H1 (cell line): Measurements from ENCODE around the gene GNB3. TPM values are rescaled to one million over a fixed set of nuclear protein-coding genes. Genes with fewer than 3 reads are reported as not detected.

Source experiments
- CHD2 ChIP-seq: IDR thresholded peaks from 2 replicates; pipeline ENCODE4 v1.6.1; 2012; ENCODE audit warnings: low read length, improper control_type of control experiment
- SP2 ChIP-seq: IDR thresholded peaks from 2 replicates; pipeline ENCODE4 v1.6.1; 2012; ENCODE audit warnings: mild to moderate bottlenecking, low read length, inconsistent platforms
- polyA plus RNA-seq, 7 experiments: library from polyadenylated mRNA; depleted of rRNA in 3 of 7; stranded (reverse) in 5 of 7; unstranded in 2 of 7; fragments of >200 nt in 5 of 7; fragments of 200-250 nt in 2 of 7; gene quantifications; 1 replicate in 5 of 7; 2 replicates in 1 of 7; 4 replicates in 1 of 7; pipeline versions ENCODE4 v1.2.1 to v1.2.3, GENCODE V29; 2011 to 2013; ENCODE audit warnings: missing spikeins in 2 of 7, mixed read lengths in 2 of 7
- total RNA-seq: library from RNA; stranded (reverse); fragmentation: NEBNext Ultra II Directional; extraction: Animal tissue kit (Norgen Biotek cat#: 25700); gene quantifications from 2 replicates; pipeline ENCODE4 v1.2.1, GENCODE V29; 2021

Gene GNB3
- total and polyA plus RNA-seq, 2 of the 8 experiments (the other 6 are each of a cell fraction or from before 2014, with no cell fraction given): 9.9 TPM

DNA sequence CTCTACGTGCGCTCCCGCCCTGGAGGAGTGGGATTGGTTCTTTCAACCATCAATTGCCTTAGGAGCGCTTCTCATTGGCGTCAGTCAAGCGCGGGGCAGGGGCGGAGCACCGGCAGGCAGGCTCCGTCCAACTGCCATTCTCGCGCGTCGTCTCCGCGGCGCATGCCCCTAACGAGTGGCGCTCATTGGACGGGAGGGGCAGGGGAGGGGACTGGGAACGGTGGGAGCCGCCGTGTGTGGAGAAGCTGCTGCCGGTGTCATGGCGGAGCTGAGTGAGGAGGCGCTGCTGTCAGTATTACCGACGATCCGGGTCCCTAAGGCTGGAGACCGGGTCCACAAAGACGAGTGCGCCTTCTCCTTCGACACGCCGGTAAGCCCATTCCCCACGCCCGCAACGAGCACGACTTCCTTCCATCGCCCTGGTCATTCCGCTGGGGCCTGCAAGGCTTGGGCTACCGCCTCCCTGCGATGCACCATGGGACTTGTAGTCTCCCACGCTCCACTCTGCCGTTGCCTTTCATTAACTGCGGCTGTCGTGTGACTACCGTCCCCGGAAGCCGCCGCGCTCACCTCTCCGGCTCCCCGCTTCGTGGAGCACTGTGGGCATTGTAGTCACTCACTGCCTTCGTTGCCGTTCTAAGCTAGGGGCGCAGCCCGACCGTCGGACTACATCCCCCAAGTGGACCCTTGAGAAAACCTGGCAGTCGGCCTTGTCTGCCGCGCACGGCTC is 11.4 kb downstream of the GNB3 start, which contains the start of gene USP5 (continued):
- TF ChIP-seq SP2 (peak; percentile 64), CHD2 (peak; percentile 86)
- TF ChIP-seq, all 59 proteins: peak for 23
